ENCODE measurements around the gene CFAP410.
"Not testable (repeated sequence)": the region's sequence is repeated elsewhere in the genome, so short reads cannot be mapped to it uniquely, and the experiment has no call there.

The CFAP410 gene

GRCh38 chr21:44348861-44349260 is 9.7 kb upstream of the CFAP410 start (continued):
- TF ChIP-seq PATZ1 (CRISPR knock-in tag; IDR thresholded peaks at IDR 0.05; ENCODE audit: borderline replicate concordance) (no peak), SNAI2 (CRISPR knock-in tag; IDR thresholded peaks at IDR 0.05) (no peak), CSDC2 (CRISPR knock-in tag; IDR thresholded peaks at IDR 0.05) (no peak)

GRCh38 chr21:44347911-44348451 is 8.8 kb upstream of the CFAP410 start:
- no peak for ATAC-seq
- TF ChIP-seq ZNF70 (CRISPR knock-in tag; IDR thresholded peaks at IDR 0.05) (no peak), ZNF8 (CRISPR knock-in tag; IDR thresholded peaks at IDR 0.05) (no peak), CSDC2 (CRISPR knock-in tag; IDR thresholded peaks at IDR 0.05) (no peak), PATZ1 (CRISPR knock-in tag; IDR thresholded peaks at IDR 0.05; ENCODE audit: borderline replicate concordance) (no peak)

GRCh38 chr21:44345495-44345894 is 6.3 kb upstream of the CFAP410 start:
- no peak for TF ChIP-seq ESRRG (CRISPR knock-in tag; IDR thresholded peaks at IDR 0.05)
- TF ChIP-seq ZFP30 (CRISPR knock-in tag; IDR thresholded peaks at IDR 0.05) = no peak
- ATAC-seq = no peak

- ATAC-seq = no peak
- no peak for TF ChIP-seq TOX (CRISPR knock-in tag; IDR thresholded peaks at IDR 0.05; ENCODE audit: borderline replicate concordance)
Observed at GRCh38 chr21:44344541-44345183, 5.5 kb upstream of the CFAP410 start.

- not testable (repeated sequence) for ATAC-seq
Observed at GRCh38 chr21:44342981-44343380, 3.8 kb upstream of the CFAP410 start.

- not testable (repeated sequence) for ATAC-seq
Observed at GRCh38 chr21:44341726-44342458, 2.7 kb upstream of the CFAP410 start.

- peak; percentile 45 for ATAC-seq
- TF ChIP-seq OSR1 (CRISPR knock-in tag; IDR thresholded peaks at IDR 0.05) (no peak), POU6F1 (CRISPR knock-in tag; IDR thresholded peaks at IDR 0.05; ENCODE audit: borderline replicate concordance, low read depth) (no peak), TOX (CRISPR knock-in tag; IDR thresholded peaks at IDR 0.05; ENCODE audit: borderline replicate concordance) (no peak), TSHZ2 (CRISPR knock-in tag; IDR thresholded peaks at IDR 0.05) (no peak), ZC3H10 (CRISPR knock-in tag; IDR thresholded peaks at IDR 0.05) (no peak), TCF4 (CRISPR knock-in tag; IDR thresholded peaks at IDR 0.05; ENCODE audit: borderline replicate concordance) (no peak), CREB5 (CRISPR knock-in tag; IDR thresholded peaks at IDR 0.05; ENCODE audit: low read depth) (no peak)
Observed at GRCh38 chr21:44337941-44338895, 972 bp downstream of the CFAP410 start.
